Astrocyte of the cerebellum (primary cell): ENCODE results near the gene CFTR.

Source experiments
- DNase-seq: peaks from one replicate; pipeline ENCODE4 v3.0.0-alpha.2; 2011; ENCODE audit warnings: low read depth
- H3K4me3 ChIP-seq: 2 replicates; pipeline ENCODE4 v1.5.1; 2011; ENCODE audit warnings: mild to moderate bottlenecking, low read depth, low read length, moderate library complexity
- CTCF ChIP-seq: IDR thresholded peaks from 2 replicates; pipeline ENCODE4 v1.5.1; 2012; ENCODE audit warnings: low read length, low read depth, moderate library complexity, mild to moderate bottlenecking; ENCODE audit errors: missing control alignments
- in situ Hi-C: cut with HindIII; loops from 2 replicates; pipeline ENCODE4 v1.10.0; 2017; ENCODE audit warnings: low sequenced_read_pairs

Gene CFTR

GRCh38 chr7:117552660-117553059, 72.8 kb downstream of the CFTR start:
- no peak overlapping the region for H3K4me3 ChIP-seq
- no peak for DNase-seq
- in situ Hi-C loops, result no loop called here
- no peak for TF ChIP-seq CTCF

- TF ChIP-seq CTCF, result no peak
- in situ Hi-C loops, result no loop called here
Observed at GRCh38 chr7:117555260-117555659, 75.4 kb downstream of the CFTR start.

GRCh38 chr7:117559391-117559790, 79.6 kb downstream of the CFTR start:
- H3K4me3 ChIP-seq, result no peak overlapping the region
- in situ Hi-C loops, result no loop called here
- DNase-seq, result no peak
- no peak for TF ChIP-seq CTCF

More at GRCh38 chr7:117555260-117555659, 75.4 kb downstream of the CFTR start:
- no peak overlapping the region for H3K4me3 ChIP-seq
- DNase-seq, result no peak

GRCh38 chr7:117560030-117560429, 80.2 kb downstream of the CFTR start:
- no peak for TF ChIP-seq CTCF
- in situ Hi-C loops, result no loop called here

GRCh38 chr7:117562759-117563158, 82.9 kb downstream of the CFTR start:
- DNase-seq, result no peak
- TF ChIP-seq CTCF, result no peak
- H3K4me3 ChIP-seq, result no peak overlapping the region
- in situ Hi-C loops, result no loop called here

More at GRCh38 chr7:117560030-117560429, 80.2 kb downstream of the CFTR start:
- DNase-seq, result no peak
- no peak overlapping the region for H3K4me3 ChIP-seq

- in situ Hi-C loops, result no loop called here
- DNase-seq, result no peak
- no peak overlapping the region for H3K4me3 ChIP-seq
- TF ChIP-seq CTCF, result no peak
Observed at GRCh38 chr7:117564080-117564479, 84.3 kb downstream of the CFTR start.

GRCh38 chr7:117564627-117565026, 84.8 kb downstream of the CFTR start:
- no peak for TF ChIP-seq CTCF
- H3K4me3 ChIP-seq, result no peak overlapping the region
- in situ Hi-C loops, result no loop called here
- no peak for DNase-seq
